GM12873 (cell line): ENCODE results near the gene EFCAB6.

ENCODE experiments used
- CTCF ChIP-seq: IDR thresholded peaks from 2 replicates; pipeline ENCODE4 v1.5.1; 2012; ENCODE audit warnings: low read depth, mild to moderate bottlenecking, moderate library complexity, low read length, control low read depth; ENCODE audit not compliant: insufficient read depth; ENCODE audit errors: missing control alignments

EFCAB6 gene

GRCh38 chr22:43814264-43814663 is 2.2 kb upstream of the EFCAB6 start:
- no peak for TF ChIP-seq CTCF

- TF ChIP-seq CTCF, result no peak
These were observed 785 bp upstream of the EFCAB6 start for GRCh38 chr22:43812890-43813289.

- no peak for TF ChIP-seq CTCF
These were observed 342 bp downstream of the EFCAB6 start for GRCh38 chr22:43811777-43812148.

- TF ChIP-seq CTCF, result no peak
These were observed 9.1 kb downstream of the EFCAB6 start for GRCh38 chr22:43802897-43803495.

GRCh38 chr22:43800970-43801369 is 11.1 kb downstream of the EFCAB6 start:
- no peak for TF ChIP-seq CTCF

- TF ChIP-seq CTCF, result no peak
These were observed 13.6 kb downstream of the EFCAB6 start for GRCh38 chr22:43798492-43798891.

GRCh38 chr22:43796567-43796966 is 15.5 kb downstream of the EFCAB6 start:
- no peak for TF ChIP-seq CTCF

GRCh38 chr22:43795320-43795719 is 16.8 kb downstream of the EFCAB6 start:
- TF ChIP-seq CTCF, result no peak
